Suprapubic skin (tissue), 4 donors: ENCODE data around the gene APLNR. TPM values are rescaled to one million over a fixed set of nuclear protein-coding genes. Genes with fewer than 3 reads are reported as not detected.

Experiments used
- DNase-seq, 2 donors: peaks; one replicate each; pipeline ENCODE4 v3.0.0-alpha.2; 2019; ENCODE audit warnings: low spot score in 2 of 2
- H3K27ac ChIP-seq: fragments of 200-600 bp; sonication (generic); one replicate; pipeline ENCODE4 v1.5.1; 2019
- H3K27me3 ChIP-seq: fragments of 200-600 bp; sonication (generic); one replicate; pipeline ENCODE4 v1.5.1; 2019
- H3K36me3 ChIP-seq: fragments of 200-600 bp; sonication (generic); one replicate; pipeline ENCODE4 v1.5.1; 2019
- H3K4me1 ChIP-seq: fragments of 200-600 bp; sonication (generic); one replicate; pipeline ENCODE4 v1.5.1; 2019
- H3K4me3 ChIP-seq: fragments of 200-600 bp; sonication (generic); one replicate; pipeline ENCODE4 v1.5.1; 2019; ENCODE audit warnings: mild to moderate bottlenecking
- H3K9me3 ChIP-seq: fragments of 200-600 bp; sonication (generic); one replicate; pipeline ENCODE4 v1.5.1; 2019
- CTCF ChIP-seq, 2 donors: fragments of 200-600 bp in 1 of 2; fragments of 450-650 bp in 1 of 2; sonication (generic) in 1 of 2; IDR thresholded peaks; one replicate each; pipeline ENCODE4 v1.5.1; 2016 to 2019; ENCODE audit warnings: antibody characterized with exemption in 2 of 2, mild to moderate bottlenecking in 1 of 2, moderate library complexity in 1 of 2
- EP300 ChIP-seq: sonication (generic); formaldehyde crosslinking; IDR thresholded peaks from one replicate; pipeline ENCODE4 v1.6.1; 2017; ENCODE audit warnings: antibody characterized with exemption
- POLR2A ChIP-seq, 2 donors: fragments of 450-650 bp; IDR thresholded peaks; one replicate each; pipeline ENCODE4 v1.6.1; 2017; ENCODE audit warnings: antibody characterized with exemption in 2 of 2, mild to moderate bottlenecking in 2 of 2, moderate library complexity in 2 of 2
- POLR2AphosphoS5 ChIP-seq, 3 donors: sonication (generic); formaldehyde crosslinking; IDR thresholded peaks; one replicate each; pipeline ENCODE4 v1.6.1; 2017; ENCODE audit warnings: antibody characterized with exemption in 3 of 3
- WGBS: methylation state at CpG from one replicate; pipeline ENCODE4 v1.1.5; 2018; 5-methylcytosine and 5-hydroxymethylcytosine counted together
- total RNA-seq, 4 donors: library from RNA; depleted of rRNA; stranded (reverse); fragments of >200 nt; gene quantifications; one replicate each; pipeline ENCODE4 v1.1.0, GENCODE V29; 2016

Gene APLNR
- total RNA-seq, 4 donors from 2014 or later = 0.42 to 2.2 (median 1.2) TPM

- H3K27me3 ChIP-seq = peaks cover 4% of the 10 kb centered on the region
- no peak for TF ChIP-seq EP300
- 50% methylated on average over 9 of the region's 9 CpGs for WGBS
Measured at GRCh38 chr11:57191311-57192219, 45.5 kb downstream of the APLNR start.

GRCh38 chr11:57190548-57190947 is 46.5 kb downstream of the APLNR start:
- Histone ChIP-seq H3K36me3 (no peaks in the 10 kb centered on the region), H3K27ac (no peak overlapping the region), H3K4me3 (no peak overlapping the region), H3K9me3 (no peaks in the 10 kb centered on the region), H3K27me3 (peaks cover 4% of the 10 kb centered on the region), H3K4me1 (no peaks in the 10 kb centered on the region)
- 96% methylated on average over 4 of the region's 4 CpGs for WGBS
- no peak for DNase-seq
- TF ChIP-seq POLR2AphosphoS5 (IDR thresholded peaks at IDR 0.05) (no peak), CTCF (IDR thresholded peaks at IDR 0.05) (no peak), POLR2A (IDR thresholded peaks at IDR 0.05) (no peak), EP300 (no peak)

More at GRCh38 chr11:57191311-57192219, 45.5 kb downstream of the APLNR start:
- H3K9me3 ChIP-seq = no peaks in the 10 kb centered on the region
- DNase-seq = no peak
- no peak overlapping the region for H3K27ac ChIP-seq
- no peak overlapping the region for H3K4me3 ChIP-seq
- no peaks in the 10 kb centered on the region for H3K4me1 ChIP-seq
- no peaks in the 10 kb centered on the region for H3K36me3 ChIP-seq

Other genes with a start within 250 kb of the APLNR start
- gene OR5AK2, start 248.3 kb downstream of the APLNR start, total RNA-seq = not detected
- under 1 TPM in 3 of 4 donors, not detected in 1; 0.08 to 0.24 (median 0.17) TPM for gene LRRC55, start 55.3 kb downstream of the APLNR start, total RNA-seq
- gene TNKS1BP1, start 87.7 kb upstream of the APLNR start, total RNA-seq = 100 to 1,000 TPM; 241 to 276 (median 272) TPM
- gene SSRP1, start 98.6 kb upstream of the APLNR start, total RNA-seq = 10 to 100 TPM; 59.9 to 96.5 (median 67.9) TPM
- not detected for gene P2RX3, start 101.1 kb upstream of the APLNR start, total RNA-seq
- not detected for gene PRG3, start 143.9 kb upstream of the APLNR start, total RNA-seq
- gene PRG2, start 153.4 kb upstream of the APLNR start, total RNA-seq = 1 to 10 TPM in 1 of 4 donors, under 1 TPM in 1, not detected in 2; 0.36 to 1.8 TPM
- 10 to 100 TPM; 44.5 to 70.4 (median 60.0) TPM for gene SLC43A3, start 189.9 kb upstream of the APLNR start, total RNA-seq
- gene RTN4RL2, start 223.3 kb upstream of the APLNR start, total RNA-seq = 1 to 10 TPM in 3 of 4 donors, under 1 TPM in 1; 0.64 to 4.8 (median 3.2) TPM